ENCODE measurements around the gene ABCA13.

ABCA13 gene

DNA sequence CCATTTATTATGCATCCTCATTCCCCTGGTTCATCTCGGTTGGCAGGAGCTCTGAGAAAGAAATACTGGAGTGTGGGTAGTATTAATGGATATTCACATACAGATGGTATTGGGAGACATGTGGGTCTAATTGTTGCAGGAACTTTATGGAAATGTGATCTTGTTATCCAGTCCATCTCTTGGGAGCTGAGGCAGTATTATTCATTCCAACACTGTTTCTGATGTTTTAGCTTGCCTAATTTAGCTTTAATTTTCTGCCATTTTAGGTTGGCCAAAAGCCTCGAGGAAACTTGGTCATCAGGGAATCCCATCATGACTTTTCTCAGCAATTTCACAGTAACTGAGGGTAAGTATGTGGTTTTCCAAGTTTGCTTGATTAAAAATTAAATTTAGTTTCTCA lies 125.7 kb downstream of the ABCA13 start:
- no peak for TF ChIP-seq CTCF (IDR thresholded peaks at IDR 0.05; ENCODE audit: low read depth, low read length, missing control alignments)
- H3K36me3 ChIP-seq (replicated peaks): no peaks in the 10 kb centered on the region
- no peak overlapping the region for H3K27ac ChIP-seq
- in situ Hi-C loops (cut with HindIII; ENCODE audit: low pct_ligation_motif_present, low sequenced_read_pairs): no loop called here
- H3K27me3 ChIP-seq (replicated peaks): no peaks in the 10 kb centered on the region
- no peak overlapping the region for H3K4me3 ChIP-seq (ENCODE audit: low read depth, low read length)
- no peak for DNase-seq

DNA sequence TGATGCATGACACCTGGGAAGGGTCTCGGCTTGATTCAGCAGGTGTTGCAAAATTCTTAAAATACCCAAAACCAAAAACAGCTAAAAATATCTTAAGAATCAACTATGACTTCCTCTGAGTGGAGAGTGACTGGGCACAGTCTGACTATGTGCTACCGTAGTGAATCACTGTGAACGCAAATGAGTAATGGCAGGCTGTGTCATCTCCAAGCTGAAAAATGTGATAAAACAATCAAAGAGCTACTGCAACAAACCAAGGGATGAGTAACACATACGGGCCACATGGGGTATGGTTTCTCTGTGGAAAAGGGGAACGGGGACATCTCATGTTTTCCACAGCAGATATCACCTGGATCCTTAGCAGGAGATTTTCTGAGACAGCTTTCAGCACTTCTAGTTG lies 127.5 kb downstream of the ABCA13 start:
- in situ Hi-C loops (cut with HindIII; ENCODE audit: low pct_ligation_motif_present, low sequenced_read_pairs): no loop called here
- Histone ChIP-seq H3K27me3 (replicated peaks) (no peaks in the 10 kb centered on the region), H3K27ac (peak overlapping the region; percentile 74), H3K4me3 (ENCODE audit: low read depth, low read length) (no peak overlapping the region), H3K36me3 (replicated peaks) (no peaks in the 10 kb centered on the region)
- DNase-seq: peak; percentile 93
- no peak for TF ChIP-seq CTCF (IDR thresholded peaks at IDR 0.05; ENCODE audit: low read depth, low read length, missing control alignments)

GRCh38 chr7:48299580-48300169 lies 128.4 kb downstream of the ABCA13 start:
- in situ Hi-C loops (cut with HindIII; ENCODE audit: low pct_ligation_motif_present, low sequenced_read_pairs): no loop called here
- Histone ChIP-seq H3K4me3 (ENCODE audit: low read depth, low read length) (no peak overlapping the region), H3K27ac (peak overlapping the region; percentile 74), H3K36me3 (replicated peaks) (no peaks in the 10 kb centered on the region), H3K27me3 (replicated peaks) (no peaks in the 10 kb centered on the region)
- TF ChIP-seq CTCF (IDR thresholded peaks at IDR 0.05; ENCODE audit: low read depth, low read length, missing control alignments): peak; percentile 88
- DNase-seq: peak; percentile 87

- Histone ChIP-seq H3K36me3 (replicated peaks) (no peaks in the 10 kb centered on the region), H3K27me3 (replicated peaks) (no peaks in the 10 kb centered on the region), H3K4me3 (ENCODE audit: low read depth, low read length) (no peak overlapping the region), H3K27ac (no peak overlapping the region)
- in situ Hi-C loops (cut with HindIII; ENCODE audit: low pct_ligation_motif_present, low sequenced_read_pairs): no loop called here
- no peak for TF ChIP-seq CTCF (IDR thresholded peaks at IDR 0.05; ENCODE audit: low read depth, low read length, missing control alignments)
- DNase-seq: no peak
Measured at GRCh38 chr7:48300301-48300700, 129.0 kb downstream of the ABCA13 start.

- no peak for DNase-seq
- TF ChIP-seq CTCF (IDR thresholded peaks at IDR 0.05; ENCODE audit: low read depth, low read length, missing control alignments): no peak
- no peaks in the 10 kb centered on the region for H3K27me3 ChIP-seq (replicated peaks)
- in situ Hi-C loops (cut with HindIII; ENCODE audit: low pct_ligation_motif_present, low sequenced_read_pairs): no loop called here
- H3K4me3 ChIP-seq (ENCODE audit: low read depth, low read length): no peak overlapping the region
- H3K27ac ChIP-seq: no peak overlapping the region
- H3K36me3 ChIP-seq (replicated peaks): no peaks in the 10 kb centered on the region
Measured at GRCh38 chr7:48301201-48301600, 129.9 kb downstream of the ABCA13 start.

DNA sequence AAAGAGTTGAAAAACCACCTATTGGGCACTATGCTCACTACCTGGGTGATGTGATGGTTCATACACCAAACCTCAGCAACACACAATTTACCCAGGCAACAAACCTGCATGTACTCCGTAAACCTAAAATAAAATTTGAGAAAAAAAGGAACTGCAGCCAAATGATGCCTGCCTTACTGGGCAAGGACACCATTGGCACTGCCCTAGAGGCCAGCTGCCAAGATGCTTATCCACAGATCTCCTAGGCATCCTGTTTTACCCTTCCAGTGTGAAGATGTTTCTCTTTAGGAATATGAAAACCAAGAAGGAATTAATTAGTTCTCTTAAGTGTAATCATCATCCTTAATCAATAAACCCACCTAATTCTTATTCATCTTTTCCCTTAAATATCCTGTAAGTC lies 133.4 kb downstream of the ABCA13 start:
- in situ Hi-C loops (cut with HindIII; ENCODE audit: low pct_ligation_motif_present, low sequenced_read_pairs): no loop called here
- Histone ChIP-seq H3K4me3 (ENCODE audit: low read depth, low read length) (no peak overlapping the region), H3K36me3 (replicated peaks) (no peaks in the 10 kb centered on the region), H3K27ac (no peak overlapping the region), H3K27me3 (replicated peaks) (no peaks in the 10 kb centered on the region)
- no peak for TF ChIP-seq CTCF (IDR thresholded peaks at IDR 0.05; ENCODE audit: low read depth, low read length, missing control alignments)
- DNase-seq: no peak
